Colonic mucosa (tissue), 4 donors: ENCODE results near the gene STK39. TPM values are rescaled to one million over a fixed set of nuclear protein-coding genes. Genes with fewer than 3 reads are reported as not detected.
"Not testable (repeated sequence)": the region's sequence is repeated elsewhere in the genome, so short reads cannot be mapped to it uniquely, and the experiment has no call there.

Source experiments
- DNase-seq: peaks from one replicate; pipeline ENCODE4 v3.0.0-alpha.2; 2020
- H3K27ac ChIP-seq: fragments of 200-600 bp; one replicate; pipeline ENCODE4 v1.8.0; 2021
- H3K27me3 ChIP-seq: fragments of 200-600 bp; one replicate; pipeline ENCODE4 v1.8.0; 2021
- H3K36me3 ChIP-seq: fragments of 200-600 bp; one replicate; pipeline ENCODE4 v1.8.0; 2021
- H3K4me1 ChIP-seq: fragments of 200-600 bp; one replicate; pipeline ENCODE4 v1.8.0; 2021; ENCODE audit warnings: mild to moderate bottlenecking
- H3K4me3 ChIP-seq: fragments of 200-600 bp; one replicate; pipeline ENCODE4 v1.8.0; 2021
- H3K9ac ChIP-seq, 2 donors: one replicate each; pipeline ENCODE4 v1.7.0; 2013; ENCODE audit warnings: control low read depth in 2 of 2, low read depth in 2 of 2, low read length in 2 of 2
- H3K9me3 ChIP-seq: fragments of 200-600 bp; one replicate; pipeline ENCODE4 v1.8.0; 2021
- intact Hi-C: fragments of 100-400 bp; cut with DNase I; formaldehyde crosslinking; loops from one replicate; pipeline ENCODE4 v1.14.1; 2022
- total RNA-seq, 2 donors: library from RNA; stranded (reverse); fragmentation: NEBNext Ultra II Directional in 1 of 2; extraction: Animal tissue kit (Norgen Biotek cat#: 25700) in 1 of 2; gene quantifications; one replicate each; pipeline ENCODE4 v1.2.1, GENCODE V29; 2021
- TF ChIP-seq, protein P1 (sequence below): fragments of 200-600 bp; IDR thresholded peaks from one replicate; pipeline ENCODE4 v1.8.0; 2022; ENCODE audit warnings: antibody characterized with exemption, mild to moderate bottlenecking
- donor health status: healthy.
- donor health status: DM: no; HTN: no; CAD: no.
- donor health status: DM: no; HTN: no; CAD: no.

The STK39 gene
- total RNA-seq, 2 donors from 2014 or later: 35.9 to 41.2 TPM

DNA sequence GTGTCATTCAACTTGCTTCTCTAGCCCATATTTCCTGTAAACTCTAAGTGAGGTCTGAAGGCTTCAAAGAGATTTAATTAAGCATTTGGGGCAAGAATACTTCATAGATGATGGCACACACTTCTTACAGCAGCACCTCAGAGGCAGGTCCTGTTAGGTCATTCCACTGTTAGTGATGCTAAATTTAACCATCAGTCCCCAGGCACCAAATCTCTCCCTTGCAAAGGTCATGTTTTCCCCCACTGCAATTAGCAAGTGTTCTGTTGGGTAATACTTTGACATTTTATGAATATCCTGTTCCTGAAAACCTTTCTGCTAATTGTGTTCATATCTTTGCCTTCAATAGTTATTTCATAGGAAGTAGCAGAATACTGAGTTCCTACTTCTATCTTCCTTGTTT is 117.0 kb downstream of the STK39 start:
- H3K9me3 ChIP-seq: no peaks in the 10 kb centered on the region
- H3K4me3 ChIP-seq: no peak overlapping the region
- H3K9ac ChIP-seq: no peak overlapping the region
- intact Hi-C loops: loop anchor here (10.0 kb wide), 1 partner anchor 204 kb away; no protein-coding TSS in a partner anchor
- TF ChIP-seq, protein P1, sequence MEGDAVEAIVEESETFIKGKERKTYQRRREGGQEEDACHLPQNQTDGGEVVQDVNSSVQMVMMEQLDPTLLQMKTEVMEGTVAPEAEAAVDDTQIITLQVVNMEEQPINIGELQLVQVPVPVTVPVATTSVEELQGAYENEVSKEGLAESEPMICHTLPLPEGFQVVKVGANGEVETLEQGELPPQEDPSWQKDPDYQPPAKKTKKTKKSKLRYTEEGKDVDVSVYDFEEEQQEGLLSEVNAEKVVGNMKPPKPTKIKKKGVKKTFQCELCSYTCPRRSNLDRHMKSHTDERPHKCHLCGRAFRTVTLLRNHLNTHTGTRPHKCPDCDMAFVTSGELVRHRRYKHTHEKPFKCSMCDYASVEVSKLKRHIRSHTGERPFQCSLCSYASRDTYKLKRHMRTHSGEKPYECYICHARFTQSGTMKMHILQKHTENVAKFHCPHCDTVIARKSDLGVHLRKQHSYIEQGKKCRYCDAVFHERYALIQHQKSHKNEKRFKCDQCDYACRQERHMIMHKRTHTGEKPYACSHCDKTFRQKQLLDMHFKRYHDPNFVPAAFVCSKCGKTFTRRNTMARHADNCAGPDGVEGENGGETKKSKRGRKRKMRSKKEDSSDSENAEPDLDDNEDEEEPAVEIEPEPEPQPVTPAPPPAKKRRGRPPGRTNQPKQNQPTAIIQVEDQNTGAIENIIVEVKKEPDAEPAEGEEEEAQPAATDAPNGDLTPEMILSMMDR: no peak
- H3K27me3 ChIP-seq: no peaks in the 10 kb centered on the region
- H3K36me3 ChIP-seq: no peaks in the 10 kb centered on the region
- H3K4me1 ChIP-seq: no peaks in the 10 kb centered on the region
- no peak overlapping the region for H3K27ac ChIP-seq
- no peak for DNase-seq

DNA sequence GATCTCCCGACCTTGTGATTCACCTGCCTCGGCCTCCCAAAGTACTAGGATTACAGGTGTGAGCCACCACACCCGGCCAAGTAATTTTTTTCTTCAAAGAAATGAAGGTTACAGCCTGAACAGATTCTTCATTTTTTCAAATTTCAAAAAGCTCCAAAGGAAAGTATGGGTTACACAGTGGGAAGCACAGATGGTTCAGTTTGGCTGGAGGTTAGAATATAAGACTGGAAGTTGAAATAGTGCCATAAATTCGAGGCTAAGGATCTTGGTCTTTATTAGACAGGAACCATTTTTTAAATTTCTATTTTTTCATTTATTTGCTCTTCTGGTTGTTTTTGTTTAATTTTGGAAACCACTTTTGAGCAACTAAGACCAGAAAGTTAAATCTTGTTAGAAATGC is 120.0 kb downstream of the STK39 start:
- Histone ChIP-seq H3K4me3 (no peak overlapping the region), H3K9ac (no peak overlapping the region), H3K36me3 (no peaks in the 10 kb centered on the region), H3K9me3 (no peaks in the 10 kb centered on the region), H3K4me1 (no peaks in the 10 kb centered on the region), H3K27me3 (no peaks in the 10 kb centered on the region), H3K27ac (no peak overlapping the region)
- no peak for DNase-seq
- intact Hi-C loops: no loop called here
- TF ChIP-seq, protein P1: no peak

DNA sequence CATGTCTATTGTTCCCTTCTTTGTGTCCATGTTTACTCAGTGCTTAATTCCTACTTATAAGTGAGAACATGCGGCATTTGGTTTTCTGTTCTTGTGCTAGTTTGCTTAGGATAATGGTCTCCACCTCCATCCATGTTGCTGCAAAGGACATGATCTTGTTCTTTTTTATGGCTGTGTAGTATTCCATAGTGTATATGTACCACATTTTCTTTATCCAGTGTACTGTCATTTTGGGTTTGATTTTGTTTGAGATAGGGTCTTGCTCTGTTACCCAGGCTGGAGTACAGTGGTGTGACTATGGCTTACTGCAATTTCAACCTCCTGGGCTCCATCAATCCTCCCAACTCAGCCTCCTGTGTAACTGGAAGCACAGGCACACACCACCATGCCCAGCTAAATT is 125.2 kb downstream of the STK39 start:
- H3K9ac ChIP-seq, intact Hi-C loops, H3K4me3 ChIP-seq, H3K4me1 ChIP-seq, H3K9me3 ChIP-seq, H3K27ac ChIP-seq, H3K36me3 ChIP-seq, H3K27me3 ChIP-seq, DNase-seq: not testable (repeated sequence)

DNA sequence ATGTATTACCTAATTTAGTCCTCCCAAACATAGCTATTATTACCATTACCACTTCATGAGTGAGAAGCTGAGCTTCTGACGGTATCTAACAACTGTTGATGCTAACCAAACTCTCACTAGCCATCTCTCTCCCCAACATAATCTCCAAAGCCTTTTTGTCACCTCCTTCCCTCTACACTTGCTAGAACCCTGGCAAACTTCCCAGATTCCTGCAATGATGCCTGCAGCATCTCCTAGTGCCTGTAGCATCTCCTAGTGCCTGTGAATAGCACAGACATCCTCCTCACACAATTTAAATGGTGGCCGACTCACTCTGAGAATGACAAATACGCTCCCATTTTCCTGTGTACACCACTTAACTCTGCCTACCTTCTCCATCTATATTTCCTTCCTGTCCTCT is 126.7 kb downstream of the STK39 start:
- Histone ChIP-seq H3K36me3 (peaks cover 6% of the 10 kb centered on the region), H3K4me1 (no peaks in the 10 kb centered on the region), H3K9me3 (no peaks in the 10 kb centered on the region), H3K27me3 (no peaks in the 10 kb centered on the region), H3K4me3 (no peak overlapping the region), H3K9ac (no peak overlapping the region), H3K27ac (no peak overlapping the region)
- TF ChIP-seq, protein P1: no peak
- intact Hi-C loops: no loop called here
- DNase-seq: no peak

DNA sequence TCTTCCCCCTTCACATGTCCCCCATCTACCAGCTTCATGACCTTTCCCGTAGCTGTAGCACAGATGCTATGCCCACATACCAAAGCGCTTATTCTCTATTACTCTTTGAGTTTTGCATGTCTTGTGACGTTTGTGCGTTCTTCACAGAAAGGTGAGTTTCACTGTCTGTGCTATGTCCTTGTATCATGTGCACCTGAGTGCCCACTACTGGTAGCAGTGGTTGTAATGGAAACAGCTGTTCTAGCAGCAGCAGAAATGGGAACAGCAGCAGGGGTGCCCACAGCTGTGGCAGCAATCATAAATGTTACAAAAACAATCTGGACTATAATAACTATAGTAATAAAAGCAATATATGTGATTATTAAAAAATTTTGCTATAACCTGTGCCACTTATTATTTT is 127.1 kb downstream of the STK39 start:
- H3K9ac ChIP-seq: no peak overlapping the region
- intact Hi-C loops: no loop called here
- TF ChIP-seq, protein P1: no peak
- no peaks in the 10 kb centered on the region for H3K27me3 ChIP-seq
- H3K36me3 ChIP-seq: peaks cover 6% of the 10 kb centered on the region
- no peaks in the 10 kb centered on the region for H3K4me1 ChIP-seq
- H3K9me3 ChIP-seq: no peaks in the 10 kb centered on the region
- no peak for DNase-seq
- no peak overlapping the region for H3K4me3 ChIP-seq
- no peak overlapping the region for H3K27ac ChIP-seq

DNA sequence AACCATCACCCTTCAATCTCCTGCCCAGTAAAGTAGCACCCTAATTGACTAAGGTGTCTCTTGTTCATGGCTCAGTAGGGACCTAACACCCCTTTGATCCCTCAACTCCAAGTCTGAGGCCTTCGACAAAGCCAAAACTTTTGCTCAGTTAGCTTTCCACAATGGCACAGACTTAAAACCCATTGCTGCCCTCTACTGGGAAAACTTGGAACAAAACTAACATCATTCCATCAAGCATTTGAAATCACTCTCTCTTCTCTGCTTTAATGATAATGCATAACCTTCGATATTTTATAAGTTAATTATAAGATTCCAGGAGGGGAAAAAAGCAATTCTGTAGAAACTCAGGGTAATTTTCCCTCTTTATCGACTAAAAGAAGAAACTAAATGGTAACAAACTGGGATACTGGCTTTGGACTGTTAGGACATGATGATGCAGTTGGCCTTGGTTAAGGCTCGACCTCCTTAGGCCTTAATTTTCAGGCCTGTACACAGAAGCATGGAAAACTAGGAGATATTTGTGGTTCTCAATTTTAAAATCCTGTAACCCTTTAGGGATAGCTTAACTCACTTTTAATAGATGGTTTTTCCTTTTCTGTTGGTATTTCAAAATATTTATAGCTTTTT is 127.8 kb downstream of the STK39 start:
- Histone ChIP-seq H3K36me3 (peaks cover 6% of the 10 kb centered on the region), H3K4me3 (no peak overlapping the region), H3K27me3 (no peaks in the 10 kb centered on the region), H3K4me1 (no peaks in the 10 kb centered on the region), H3K27ac (no peak overlapping the region), H3K9me3 (no peaks in the 10 kb centered on the region), H3K9ac (no peak overlapping the region)
- TF ChIP-seq, protein P1: peak; percentile 35
- DNase-seq: peak; percentile 44
- intact Hi-C loops: loop anchor here (5.0 kb wide), 3 partner anchors 152 to 1582 kb away; no protein-coding TSS in a partner anchor
